Calu3 (cell line): ENCODE data around the gene HSFX4. TPM values are rescaled to one million over a fixed set of nuclear protein-coding genes. Genes with fewer than 3 reads are reported as not detected.
A peak's percentile ranks its signal among the peaks of the same experiment; 100 is the strongest.
"Not testable (repeated sequence)": the region's sequence is repeated elsewhere in the genome, so short reads cannot be mapped to it uniquely, and the experiment has no call there.

Source experiments
- BruUV-seq: library from RNA; stranded (reverse); fragments of 400-500 nt; replicated peaks from 2 replicates; lab custom pipeline; 2021; lab: Mats Ljungman, UMichigan
- CTCF ChIA-PET: fragments of 300-600 bp; sonication (Branson Sonifier 250); formaldehyde crosslinking; loops from one replicate; lab custom pipeline; 2022; ENCODE audit warnings: antibody characterized with exemption; lab: Charles Lee
- DNase-seq: peaks from one replicate; pipeline ENCODE4 v3.0.0; 2022
- H3K27ac Mint-ChIP-seq: one replicate; pipeline ENCODE4 v1.8.0; 2022; ENCODE audit warnings: mixed read lengths; ENCODE audit not compliant: unreplicated experiment
- H3K27me3 Mint-ChIP-seq: one replicate; pipeline ENCODE4 v1.8.0; 2022; ENCODE audit warnings: mixed read lengths; ENCODE audit not compliant: unreplicated experiment
- H3K36me3 Mint-ChIP-seq: one replicate; pipeline ENCODE4 v1.8.0; 2022; ENCODE audit warnings: mild to moderate bottlenecking, moderate library complexity, mixed read lengths; ENCODE audit not compliant: insufficient read depth, unreplicated experiment
- H3K4me1 Mint-ChIP-seq: one replicate; pipeline ENCODE4 v1.8.0; 2022; ENCODE audit warnings: mild to moderate bottlenecking, low read depth, mixed read lengths; ENCODE audit not compliant: unreplicated experiment
- H3K4me3 Mint-ChIP-seq: one replicate; pipeline ENCODE4 v1.8.0; 2022; ENCODE audit warnings: mild to moderate bottlenecking, low read depth, moderate library complexity, mixed read lengths; ENCODE audit not compliant: unreplicated experiment
- H3K9me3 Mint-ChIP-seq: one replicate; pipeline ENCODE4 v1.8.0; 2022; ENCODE audit warnings: low read depth, mixed read lengths; ENCODE audit not compliant: unreplicated experiment
- intact Hi-C: fragments of 100-400 bp; cut with micrococcal nuclease; formaldehyde crosslinking; loops from one replicate; pipeline ENCODE4 v1.10.0; 2022; ENCODE audit not compliant: unreplicated experiment
- total RNA-seq: library from RNA; stranded (reverse); gene quantifications from 2 replicates; pipeline ENCODE4 v1.2.3, GENCODE V29; 2022
- TF ChIP-seq, protein P1 (sequence below): fragments of 200-600 bp; IDR thresholded peaks from one replicate; pipeline ENCODE4 v1.8.0; 2022; ENCODE audit warnings: antibody characterized with exemption; ENCODE audit not compliant: unreplicated experiment

HSFX4 gene
- total RNA-seq, 1 experiment from 2014 or later, result not detected

GRCh38 chrX:149939655-149939904 lies 10.2 kb downstream of the HSFX4 start:
- TF ChIP-seq, protein P1, sequence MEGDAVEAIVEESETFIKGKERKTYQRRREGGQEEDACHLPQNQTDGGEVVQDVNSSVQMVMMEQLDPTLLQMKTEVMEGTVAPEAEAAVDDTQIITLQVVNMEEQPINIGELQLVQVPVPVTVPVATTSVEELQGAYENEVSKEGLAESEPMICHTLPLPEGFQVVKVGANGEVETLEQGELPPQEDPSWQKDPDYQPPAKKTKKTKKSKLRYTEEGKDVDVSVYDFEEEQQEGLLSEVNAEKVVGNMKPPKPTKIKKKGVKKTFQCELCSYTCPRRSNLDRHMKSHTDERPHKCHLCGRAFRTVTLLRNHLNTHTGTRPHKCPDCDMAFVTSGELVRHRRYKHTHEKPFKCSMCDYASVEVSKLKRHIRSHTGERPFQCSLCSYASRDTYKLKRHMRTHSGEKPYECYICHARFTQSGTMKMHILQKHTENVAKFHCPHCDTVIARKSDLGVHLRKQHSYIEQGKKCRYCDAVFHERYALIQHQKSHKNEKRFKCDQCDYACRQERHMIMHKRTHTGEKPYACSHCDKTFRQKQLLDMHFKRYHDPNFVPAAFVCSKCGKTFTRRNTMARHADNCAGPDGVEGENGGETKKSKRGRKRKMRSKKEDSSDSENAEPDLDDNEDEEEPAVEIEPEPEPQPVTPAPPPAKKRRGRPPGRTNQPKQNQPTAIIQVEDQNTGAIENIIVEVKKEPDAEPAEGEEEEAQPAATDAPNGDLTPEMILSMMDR, result no peak
- peaks cover 6% of the 10 kb centered on the region for H3K4me1 Mint-ChIP-seq
- H3K36me3 Mint-ChIP-seq, result peaks cover 40% of the 10 kb centered on the region
- CTCF ChIA-PET, result interaction anchor here (0.6 to 1.3 kb wide), 3 partner anchors 262 to 777 kb away, joined by 4 to 8 read pairs (median 5); partner anchors contain the start of gene MAMLD1
- intact Hi-C loops, result no loop called here
- no peaks in the 10 kb centered on the region for H3K27me3 Mint-ChIP-seq
- BruUV-seq, result no TSS peak
- H3K9me3 Mint-ChIP-seq, result no peaks in the 10 kb centered on the region
- DNase-seq, result no peak
- H3K27ac Mint-ChIP-seq, result peak overlapping the region; percentile 79
- peak overlapping the region; percentile 70 for H3K4me3 Mint-ChIP-seq

- H3K27ac Mint-ChIP-seq, result peak overlapping the region; percentile 79
- peaks cover 6% of the 10 kb centered on the region for H3K4me1 Mint-ChIP-seq
- H3K9me3 Mint-ChIP-seq, result no peaks in the 10 kb centered on the region
- H3K4me3 Mint-ChIP-seq, result peak overlapping the region; percentile 70
- peaks cover 38% of the 10 kb centered on the region for H3K36me3 Mint-ChIP-seq
- no TSS peak for BruUV-seq
- CTCF ChIA-PET, result interaction anchor here (0.7 to 1.3 kb wide), 2 partner anchors 261 to 424 kb away, joined by 4 to 5 read pairs; partner anchors contain the start of gene MAMLD1
- TF ChIP-seq, protein P1, result peak; percentile 43
- intact Hi-C loops, result no loop called here
- H3K27me3 Mint-ChIP-seq, result no peaks in the 10 kb centered on the region
- DNase-seq, result peak; percentile 93
These were observed 10.7 kb downstream of the HSFX4 start for GRCh38 chrX:149939905-149940673.

- intact Hi-C loops, DNase-seq, H3K4me1 Mint-ChIP-seq, H3K9me3 Mint-ChIP-seq, BruUV-seq, H3K27me3 Mint-ChIP-seq: not testable (repeated sequence)
- Mint-ChIP-seq H3K36me3 (peaks cover 38% of the 10 kb centered on the region), H3K27ac (peak overlapping the region; percentile 79), H3K4me3 (peak overlapping the region; percentile 70)
- CTCF ChIA-PET, result interaction anchor here (1.3 kb wide), 1 partner anchor 423 kb away, joined by 5 read pairs; the partner anchor contains the start of gene MAMLD1
These were observed 11.3 kb downstream of the HSFX4 start for GRCh38 chrX:149940674-149941024.

DNA sequence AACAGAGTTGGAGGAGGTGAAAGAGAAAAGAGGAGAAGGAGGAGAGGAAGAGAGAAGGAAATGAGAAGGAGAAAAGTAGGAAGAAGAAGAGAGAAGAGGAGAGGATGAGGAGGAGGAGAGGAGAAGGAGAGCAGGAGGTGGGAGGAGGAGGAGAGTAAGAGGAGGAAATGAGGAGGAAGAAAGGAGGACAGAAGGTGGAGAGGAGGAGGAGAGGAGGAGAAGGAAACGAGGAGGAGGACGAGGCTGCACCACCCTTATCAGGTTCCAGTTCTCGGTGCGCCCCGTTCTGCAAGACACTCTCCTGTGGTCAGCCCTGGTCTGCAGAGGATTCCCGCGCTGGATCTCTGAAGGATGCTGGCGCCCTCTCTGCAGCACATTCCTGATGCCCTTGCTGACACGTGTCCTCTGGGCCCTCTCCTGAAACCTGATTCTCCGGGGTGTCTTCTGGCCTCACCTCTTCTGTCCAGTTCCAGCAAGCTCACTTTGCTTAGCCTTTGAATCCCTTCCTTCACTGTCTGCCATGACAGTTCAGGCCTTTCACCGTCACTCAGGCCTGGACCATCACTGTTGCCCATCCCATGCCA lies 15.8 kb downstream of the HSFX4 start:
- DNase-seq, CTCF ChIA-PET, BruUV-seq, H3K4me3 Mint-ChIP-seq, H3K27me3 Mint-ChIP-seq, H3K9me3 Mint-ChIP-seq, intact Hi-C loops, H3K36me3 Mint-ChIP-seq, H3K27ac Mint-ChIP-seq, H3K4me1 Mint-ChIP-seq: not testable (repeated sequence)

DNA sequence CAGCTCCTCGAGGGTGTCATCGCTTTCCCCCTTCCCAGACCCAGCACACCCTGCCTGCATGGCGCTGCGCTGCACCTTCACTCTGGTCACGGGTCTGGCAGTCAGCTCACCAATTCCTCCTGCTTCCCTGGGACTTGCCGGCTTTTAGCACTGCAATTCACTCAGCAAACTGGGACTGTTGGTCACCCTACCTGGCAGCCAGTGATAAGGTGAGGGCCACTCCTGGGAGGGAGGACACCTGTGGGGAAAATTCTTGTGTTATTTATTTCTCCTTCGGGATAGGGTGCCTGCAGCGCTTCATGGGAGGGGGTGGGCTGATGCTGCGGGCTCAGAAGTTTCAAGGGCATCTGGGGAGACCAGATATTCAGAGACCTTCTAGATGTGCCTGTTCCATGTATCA lies 16.4 kb downstream of the HSFX4 start:
- H3K36me3 Mint-ChIP-seq, intact Hi-C loops, H3K27me3 Mint-ChIP-seq, CTCF ChIA-PET, H3K4me3 Mint-ChIP-seq, H3K27ac Mint-ChIP-seq, H3K4me1 Mint-ChIP-seq, H3K9me3 Mint-ChIP-seq, DNase-seq, BruUV-seq: not testable (repeated sequence)

DNA sequence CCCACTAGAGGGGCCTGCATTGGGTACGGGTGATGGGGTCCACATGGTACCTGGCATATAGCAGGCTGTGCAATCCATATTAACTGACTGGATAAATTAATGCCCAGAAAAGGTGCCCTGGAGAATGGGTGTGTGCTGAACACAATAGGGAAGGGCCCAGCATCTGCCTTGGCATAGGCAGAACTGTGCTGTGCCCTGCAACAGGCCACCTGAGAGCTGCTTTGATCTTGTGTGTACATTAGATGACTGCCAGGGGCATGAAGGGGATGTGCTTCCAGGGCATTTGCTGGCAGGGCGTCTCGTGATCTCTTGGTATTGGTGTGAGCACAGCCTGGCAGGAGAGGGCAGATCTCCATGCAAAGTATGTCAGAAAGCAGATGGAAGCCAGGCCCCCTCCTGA lies 17.6 kb downstream of the HSFX4 start:
- DNase-seq, H3K4me3 Mint-ChIP-seq, H3K36me3 Mint-ChIP-seq, H3K27ac Mint-ChIP-seq, BruUV-seq, H3K9me3 Mint-ChIP-seq, H3K27me3 Mint-ChIP-seq, H3K4me1 Mint-ChIP-seq, intact Hi-C loops, CTCF ChIA-PET: not testable (repeated sequence)
